Measurements from ENCODE around the gene CELSR1. TPM values are rescaled to one million over a fixed set of nuclear protein-coding genes. Genes with fewer than 3 reads are reported as not detected.
A peak's percentile ranks its signal among the peaks of the same experiment; 100 is the strongest.

The CELSR1 gene
- total RNA-seq, 1 experiment from 2014 or later, result 14.2 TPM

- Histone ChIP-seq H3F3A (ENCODE audit: low read length, unreplicated experiment) (no peaks in the 10 kb centered on the region), H3K9ac (ENCODE audit: low read length) (no peak overlapping the region), H3K36me3 (ENCODE audit: low read depth, low read length) (peaks cover 5% of the 10 kb centered on the region), H3K4me1 (ENCODE audit: insufficient read depth, low read length) (peaks cover 11% of the 10 kb centered on the region), H3K79me2 (ENCODE audit: low read length) (no peaks in the 10 kb centered on the region), H3K27ac (ENCODE audit: low read length) (no peak overlapping the region), H3K9me2 (replicated peaks; ENCODE audit: low read length) (no peaks in the 10 kb centered on the region), H3K9me3 (ENCODE audit: low read length) (no peaks in the 10 kb centered on the region), H3K4me3 (ENCODE audit: low read length) (no peak overlapping the region), H3K27me3 (ENCODE audit: low read length) (no peaks in the 10 kb centered on the region), H4K20me1 (ENCODE audit: low read length) (no peaks in the 10 kb centered on the region), H2AFZ (ENCODE audit: low read length) (no peak overlapping the region), H3K4me2 (ENCODE audit: low read length) (no peak overlapping the region)
- BruUV-seq (replicated peaks), result no TSS peak
- intact Hi-C loops (cut with micrococcal nuclease), result no loop called here
- POLR2A ChIA-PET (ENCODE audit: unreplicated experiment), result no interaction called here
- CTCF ChIA-PET, result no interaction called here
- TF ChIP-seq CTCF (conservative IDR thresholded peaks at IDR 0.05; ENCODE audit: low read depth, low read length) (no peak), EZH2 (IDR thresholded peaks at IDR 0.05; ENCODE audit: low read length, unreplicated experiment) (no peak), EZH2phosphoT487 (IDR thresholded peaks at IDR 0.05; ENCODE audit: borderline replicate concordance, low read length) (no peak)
- ATAC-seq (no peak), DNase-seq (no peak)
Measured at GRCh38 chr22:46378426-46379065, 158.9 kb downstream of the CELSR1 start.

DNA sequence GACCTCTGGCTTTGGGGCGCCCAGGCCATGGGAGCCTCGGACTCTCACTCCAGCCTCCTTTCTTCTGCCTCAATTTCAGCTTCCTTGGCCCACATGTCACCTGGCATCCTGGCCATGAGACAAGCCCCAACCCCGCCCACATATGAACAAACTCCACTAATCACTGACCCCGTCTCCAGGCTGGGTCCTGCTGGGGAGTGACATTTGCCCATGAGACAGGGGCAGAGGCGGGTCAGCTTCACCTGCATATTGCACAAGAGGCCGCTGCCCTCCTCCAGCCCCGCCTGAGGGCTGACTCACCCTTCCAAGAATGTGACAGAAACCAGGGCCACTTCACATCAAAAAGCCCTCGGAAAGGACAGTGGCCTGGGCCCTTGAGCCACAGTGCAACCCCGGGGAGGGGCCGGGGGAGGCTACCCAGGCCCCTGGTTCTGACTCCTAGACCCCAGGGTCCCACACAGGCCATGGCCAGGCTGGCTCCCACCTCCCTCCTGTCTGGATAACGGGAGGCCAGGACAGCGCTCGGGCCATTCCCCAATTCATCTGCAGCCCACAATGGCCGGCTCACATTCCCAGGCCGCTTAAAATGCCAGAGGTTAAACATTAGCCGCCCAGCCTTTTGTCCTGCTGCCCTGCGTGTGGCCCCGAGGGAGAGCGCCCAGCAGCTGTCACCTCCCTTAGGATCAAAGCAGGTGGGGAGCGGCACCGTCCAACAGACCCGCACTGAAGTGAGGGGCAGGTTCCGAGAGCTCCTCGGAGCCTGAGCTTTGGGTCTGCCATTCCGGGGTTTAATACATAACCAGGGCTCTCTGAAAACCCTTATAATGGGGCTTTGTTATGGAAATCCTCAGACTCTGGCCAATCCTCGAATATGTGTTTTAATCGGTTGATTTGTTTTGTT, 159.6 kb downstream of the CELSR1 start:
- no peaks in the 10 kb centered on the region for H3F3A ChIP-seq (ENCODE audit: low read length, unreplicated experiment)
- H3K9me2 ChIP-seq (replicated peaks; ENCODE audit: low read length), result no peaks in the 10 kb centered on the region
- no peak overlapping the region for H2AFZ ChIP-seq (ENCODE audit: low read length)
- no peak overlapping the region for H3K4me3 ChIP-seq (ENCODE audit: low read length)
- H3K4me1 ChIP-seq (ENCODE audit: insufficient read depth, low read length), result peaks cover 11% of the 10 kb centered on the region
- no peak overlapping the region for H3K9ac ChIP-seq (ENCODE audit: low read length)
- H3K79me2 ChIP-seq (ENCODE audit: low read length), result no peaks in the 10 kb centered on the region
- TF ChIP-seq EZH2 (IDR thresholded peaks at IDR 0.05; ENCODE audit: low read length, unreplicated experiment) (no peak), CTCF (conservative IDR thresholded peaks at IDR 0.05; ENCODE audit: low read depth, low read length) (no peak), EZH2phosphoT487 (IDR thresholded peaks at IDR 0.05; ENCODE audit: borderline replicate concordance, low read length) (no peak)
- ChIA-PET POLR2A (ENCODE audit: unreplicated experiment) (no interaction called here), CTCF (no interaction called here)
- no TSS peak for BruUV-seq (replicated peaks)
- intact Hi-C loops (cut with micrococcal nuclease), result no loop called here
- no peaks in the 10 kb centered on the region for H3K9me3 ChIP-seq (ENCODE audit: low read length)
- peaks cover 5% of the 10 kb centered on the region for H3K36me3 ChIP-seq (ENCODE audit: low read depth, low read length)
- H3K27ac ChIP-seq (ENCODE audit: low read length), result 0 out of 2 replicates have a peak overlapping the region, but pooled peaks have one; percentile 9
- peak; percentile 79 for DNase-seq
- peak; percentile 94 for ATAC-seq
- H4K20me1 ChIP-seq (ENCODE audit: low read length), result no peaks in the 10 kb centered on the region
- H3K4me2 ChIP-seq (ENCODE audit: low read length), result peak overlapping the region; percentile 45
- no peaks in the 10 kb centered on the region for H3K27me3 ChIP-seq (ENCODE audit: low read length)

Measured in PC-3 (cell line).